ENCODE results near the gene SGK2.
A peak's percentile ranks its signal among the peaks of the same experiment; 100 is the strongest.

Gene SGK2

GRCh38 chr20:43536817-43537440, 21.9 kb upstream of the SGK2 start:
- no peak for DNase-seq

- DNase-seq, result peak; percentile 58
Measured at GRCh38 chr20:43537921-43538877, 20.6 kb upstream of the SGK2 start.

GRCh38 chr20:43538878-43539700, 19.7 kb upstream of the SGK2 start:
- DNase-seq, result no peak

- DNase-seq, result no peak
Measured at GRCh38 chr20:43539975-43540672, 18.7 kb upstream of the SGK2 start.

GRCh38 chr20:43540673-43541060, 18.2 kb upstream of the SGK2 start:
- DNase-seq, result no peak

GRCh38 chr20:43541214-43541613, 17.6 kb upstream of the SGK2 start:
- DNase-seq, result no peak

GRCh38 chr20:43542161-43542560, 16.7 kb upstream of the SGK2 start:
- no peak for DNase-seq

GRCh38 chr20:43542674-43543073, 16.2 kb upstream of the SGK2 start:
- no peak for DNase-seq

- DNase-seq, result no peak
Measured at GRCh38 chr20:43543138-43543537, 15.7 kb upstream of the SGK2 start.

- DNase-seq, result no peak
Measured at GRCh38 chr20:43544501-43544900, 14.3 kb upstream of the SGK2 start.

- DNase-seq, result no peak
Measured at GRCh38 chr20:43545837-43546578, 12.8 kb upstream of the SGK2 start.

GRCh38 chr20:43548273-43548880, 10.4 kb upstream of the SGK2 start:
- DNase-seq, result no peak

GRCh38 chr20:43549416-43550065, 9.3 kb upstream of the SGK2 start:
- no peak for DNase-seq

- no peak for DNase-seq
Measured at GRCh38 chr20:43550456-43550855, 8.4 kb upstream of the SGK2 start.

- DNase-seq, result no peak
Measured at GRCh38 chr20:43554369-43554768, 4.5 kb upstream of the SGK2 start.

- DNase-seq, result no peak
Measured at GRCh38 chr20:43559147-43559987, 540 bp downstream of the SGK2 start.

GRCh38 chr20:43560974-43561373, 2.1 kb downstream of the SGK2 start:
- DNase-seq, result no peak

- DNase-seq, result no peak
Measured at GRCh38 chr20:43563429-43563828, 4.6 kb downstream of the SGK2 start.

GRCh38 chr20:43563991-43564390, 5.2 kb downstream of the SGK2 start:
- DNase-seq, result no peak

- DNase-seq, result no peak
Measured at GRCh38 chr20:43564455-43564854, 5.6 kb downstream of the SGK2 start.

Measured in stimulated activated CD4-positive, alpha-beta T cell treated with anti-CD3 and anti-CD28 coated beads, Interleukin-4, amount 100 ng/mL, for 1 hour (primary cell).